ENCODE results near the gene PPME1. TPM values are rescaled to one million over a fixed set of nuclear protein-coding genes. Genes with fewer than 3 reads are reported as not detected.

The PPME1 gene
- total and polyA plus RNA-seq, 9 of the 15 experiments (the other 6 are each of a cell fraction or from before 2014, with no cell fraction given) = 9.8 to 81.7 (median 37.6) TPM

GRCh38 chr11:74226907-74227306 lies 55.8 kb downstream of the PPME1 start:
- no peak for TF ChIP-seq USF2 (CRISPR knock-in tag; IDR thresholded peaks at IDR 0.05)
- peak; percentile 12; the same call in 1 of the 2 replicates for TF ChIP-seq REST (IDR thresholded peaks at IDR 0.05; ENCODE audit: borderline replicate concordance)
- no peak for TF ChIP-seq REST (CRISPR knock-in tag; IDR thresholded peaks at IDR 0.05; ENCODE audit: low read depth)
- TF ChIP-seq RAD21 (CRISPR knock-in tag; conservative IDR thresholded peaks at IDR 0.05 in 1 of 2, IDR thresholded peaks at IDR 0.05 in 1 of 2) = peak in 1 of 2 experiments; percentile 36; a peak in 2 of 4 replicates
- peak in 2 of 3 experiments; percentile 18 to 39; a peak in 3 of 6 replicates for TF ChIP-seq CTCF (IDR thresholded peaks at IDR 0.05 in 2 of 3, conservative IDR thresholded peaks at IDR 0.05 in 1 of 3; ENCODE audit: insufficient read depth in 2 of 3, low read depth in 1 of 3, low read length in 3 of 3)
- TF ChIP-seq SRSF3 (IDR thresholded peaks at IDR 0.05; ENCODE audit: insufficient read depth, low read length) = no peak
- Histone ChIP-seq H3K4me3 (no peak overlapping the region), H2AFZ (ENCODE audit: low read depth, low read length) (no peak overlapping the region), H3K9me1 (ENCODE audit: control insufficient read depth, insufficient read depth, low read length) (no peaks in the 10 kb centered on the region), H3K4me1 (replicated peaks in 1 of 2; ENCODE audit: control insufficient read depth in 2 of 2, insufficient read depth in 2 of 2, low read length in 2 of 2) (no peaks in the 10 kb centered on the region), H3K9ac (ENCODE audit: insufficient read depth in 1 of 2, low read depth in 2 of 2, low read length in 2 of 2) (no peak overlapping the region), H3K27ac (ENCODE audit: extremely low read depth, low read depth, low read length) (no peak overlapping the region), H3K27me3 (ENCODE audit: control insufficient read depth in 2 of 2, insufficient read depth in 2 of 2, low read length in 2 of 2) (no peaks in the 10 kb centered on the region), H3K9me3 (replicated peaks; ENCODE audit: control insufficient read depth, insufficient read depth, low read depth, low read length) (no peaks in the 10 kb centered on the region), H3K36me3 (ENCODE audit: control insufficient read depth, insufficient read depth, low read length) (peaks cover 45% of the 10 kb centered on the region), H3K79me2 (ENCODE audit: control insufficient read depth, insufficient read depth, low read length) (no peaks in the 10 kb centered on the region; the same call in 1 of the 3 replicates), H4K20me1 (replicated peaks; ENCODE audit: control insufficient read depth, insufficient read depth, low read length) (no peaks in the 10 kb centered on the region), H3K4me2 (ENCODE audit: insufficient read depth, low read length) (no peak overlapping the region)
- ChIA-PET CTCF (ENCODE audit: low intra/inter-chr PET ratio) (interaction anchor here (0.7 kb wide), 1 partner anchor 120 kb away, joined by 3 read pairs; no protein-coding TSS in a partner anchor), POLR2A (interaction anchor here (0.6 to 0.8 kb wide), 3 partner anchors 14 to 82 kb away, joined by 3 to 4 read pairs (median 3); no protein-coding TSS in a partner anchor)
- BruUV-seq (replicated peaks) = no TSS peak
- WGBS (ENCODE audit: insufficient coverage, low coverage, missing lambda C conversion rate) = 63% methylated on average over 2 of the region's 2 CpGs
- FAIRE-seq (no peak), DNase-seq (ENCODE audit: extremely low read depth in 1 of 4, low spot score in 3 of 4) (peak in 1 of 4 experiments; percentile 5), ATAC-seq (peak; percentile 80)
- in situ Hi-C loops (cut with MboI) = no loop called here
- intact Hi-C loops (cut with micrococcal nuclease) = no loop called here
